Esophagus muscularis mucosa (tissue), 4 donors: ENCODE results near the gene LRRC4C.

Experiments used
- CTCF ChIP-seq, 3 experiments: fragments of 200-600 bp in 2 of 3; fragments of 450-650 bp in 1 of 3; sonication (generic) in 2 of 3; IDR thresholded peaks; one replicate each; pipeline ENCODE4 v1.5.1; 2017 to 2019; ENCODE audit warnings: antibody characterized with exemption in 3 of 3, mild to moderate bottlenecking in 2 of 3, moderate library complexity in 1 of 3
- EP300 ChIP-seq: sonication (generic); formaldehyde crosslinking; IDR thresholded peaks from one replicate; pipeline ENCODE4 v1.6.1; 2017; ENCODE audit warnings: antibody characterized with exemption
- POLR2A ChIP-seq: fragments of 450-650 bp; IDR thresholded peaks from one replicate; pipeline ENCODE4 v1.6.1; 2017; ENCODE audit warnings: antibody characterized with exemption, moderate library complexity, mild to moderate bottlenecking, low read depth
- POLR2AphosphoS5 ChIP-seq, 2 donors: sonication (generic); formaldehyde crosslinking; IDR thresholded peaks; one replicate each; pipeline ENCODE4 v1.6.1; 2017; ENCODE audit warnings: antibody characterized with exemption in 2 of 2

- TF ChIP-seq CTCF (IDR thresholded peaks at IDR 0.05) (no peak), POLR2AphosphoS5 (IDR thresholded peaks at IDR 0.05) (no peak), POLR2A (no peak), EP300 (no peak)
Observed at GRCh38 chr11:40179541-40179940, 1279.9 kb downstream of the LRRC4C start.
